ENCODE measurements around the gene GPRC5A. TPM values are rescaled to one million over a fixed set of nuclear protein-coding genes. Genes with fewer than 3 reads are reported as not detected.

GPRC5A gene
- total and polyA plus RNA-seq, 10 donors: 0.09 to 3.0 (median 0.34) TPM

- no peak overlapping the region for H3K27ac ChIP-seq
- DNase-seq: no peak
- H3K27me3 ChIP-seq (replicated peaks in 1 of 7): no peaks in the 10 kb centered on the region
- H3K4me1 ChIP-seq: no peaks in the 10 kb centered on the region
- intact Hi-C loops (cut with DNase I; ENCODE audit: low total_unique reads): no loop called here
- no peaks in the 10 kb centered on the region for H3K9me3 ChIP-seq
- no peak overlapping the region for H3K4me3 ChIP-seq
- no peaks in the 10 kb centered on the region for H3K36me3 ChIP-seq
- TF ChIP-seq POLR2AphosphoS5 (IDR thresholded peaks at IDR 0.05) (no peak), POLR2A (IDR thresholded peaks at IDR 0.05) (no peak), CTCF (IDR thresholded peaks at IDR 0.05 in 8 of 11, conservative IDR thresholded peaks at IDR 0.05 in 3 of 11) (no peak)
- WGBS, 5 donors: 93 to 100% (median 96%) methylated on average over 1 of the region's 1 CpG
These were observed 31.7 kb upstream of the GPRC5A start for GRCh38 chr12:12859690-12860089.

- Histone ChIP-seq H3K9me3 (no peaks in the 10 kb centered on the region), H3K4me1 (no peaks in the 10 kb centered on the region), H3K4me3 (no peak overlapping the region), H3K36me3 (no peaks in the 10 kb centered on the region), H3K27me3 (replicated peaks in 1 of 7) (no peaks in the 10 kb centered on the region), H3K27ac (no peak overlapping the region)
- WGBS, 5 donors: 96 to 100% (median 99%) methylated on average over 2 of the region's 2 CpGs
- TF ChIP-seq POLR2AphosphoS5 (IDR thresholded peaks at IDR 0.05) (no peak), POLR2A (IDR thresholded peaks at IDR 0.05) (no peak), CTCF (IDR thresholded peaks at IDR 0.05 in 8 of 11, conservative IDR thresholded peaks at IDR 0.05 in 3 of 11) (no peak)
- intact Hi-C loops (cut with DNase I; ENCODE audit: low total_unique reads): no loop called here
- no peak for DNase-seq
These were observed 27.1 kb upstream of the GPRC5A start for GRCh38 chr12:12864243-12864642.

- Histone ChIP-seq H3K4me1 (peaks cover 0 to 3% (median 0%) of the 10 kb centered on the region in 6 donors), H3K27ac (no peak overlapping the region), H3K4me3 (no peak overlapping the region), H3K27me3 (replicated peaks in 1 of 7) (no peaks in the 10 kb centered on the region), H3K9me3 (no peaks in the 10 kb centered on the region), H3K36me3 (no peaks in the 10 kb centered on the region)
- 92 to 98% (median 95%) methylated on average over 3 of the region's 3 CpGs for WGBS, 5 donors
- no peak for TF ChIP-seq POLR2AphosphoS5 (IDR thresholded peaks at IDR 0.05)
- TF ChIP-seq CTCF (IDR thresholded peaks at IDR 0.05 in 8 of 11, conservative IDR thresholded peaks at IDR 0.05 in 3 of 11): no peak
- no peak for TF ChIP-seq POLR2A (IDR thresholded peaks at IDR 0.05)
- no peak for DNase-seq
- intact Hi-C loops (cut with DNase I; ENCODE audit: low total_unique reads): no loop called here
These were observed 22.7 kb upstream of the GPRC5A start for GRCh38 chr12:12868477-12869235.

- intact Hi-C loops (cut with DNase I; ENCODE audit: low total_unique reads): no loop called here
- Histone ChIP-seq H3K27ac (no peak overlapping the region), H3K4me1 (peaks cover 0 to 3% (median 0%) of the 10 kb centered on the region in 6 donors), H3K9me3 (no peaks in the 10 kb centered on the region), H3K36me3 (no peaks in the 10 kb centered on the region), H3K27me3 (replicated peaks in 1 of 7) (no peaks in the 10 kb centered on the region), H3K4me3 (no peak overlapping the region)
- DNase-seq: no peak
- no peak for TF ChIP-seq CTCF (IDR thresholded peaks at IDR 0.05 in 8 of 11, conservative IDR thresholded peaks at IDR 0.05 in 3 of 11)
- WGBS, 5 donors: 94 to 96% (median 96%) methylated on average over 7 of the region's 7 CpGs
These were observed 20.9 kb upstream of the GPRC5A start for GRCh38 chr12:12870465-12870864.

All from spleen (tissue), 11 donors.